ENCODE measurements around the gene GFOD1.

Gene GFOD1

GRCh38 chr6:13422681-13423221, 64.6 kb downstream of the GFOD1 start:
- no peak overlapping the region for H3K4me3 ChIP-seq (ENCODE audit: low read depth, low read length)
- TF ChIP-seq CTCF (IDR thresholded peaks at IDR 0.05; ENCODE audit: borderline replicate concordance, insufficient read depth, low read depth, low read length), result no peak

DNA sequence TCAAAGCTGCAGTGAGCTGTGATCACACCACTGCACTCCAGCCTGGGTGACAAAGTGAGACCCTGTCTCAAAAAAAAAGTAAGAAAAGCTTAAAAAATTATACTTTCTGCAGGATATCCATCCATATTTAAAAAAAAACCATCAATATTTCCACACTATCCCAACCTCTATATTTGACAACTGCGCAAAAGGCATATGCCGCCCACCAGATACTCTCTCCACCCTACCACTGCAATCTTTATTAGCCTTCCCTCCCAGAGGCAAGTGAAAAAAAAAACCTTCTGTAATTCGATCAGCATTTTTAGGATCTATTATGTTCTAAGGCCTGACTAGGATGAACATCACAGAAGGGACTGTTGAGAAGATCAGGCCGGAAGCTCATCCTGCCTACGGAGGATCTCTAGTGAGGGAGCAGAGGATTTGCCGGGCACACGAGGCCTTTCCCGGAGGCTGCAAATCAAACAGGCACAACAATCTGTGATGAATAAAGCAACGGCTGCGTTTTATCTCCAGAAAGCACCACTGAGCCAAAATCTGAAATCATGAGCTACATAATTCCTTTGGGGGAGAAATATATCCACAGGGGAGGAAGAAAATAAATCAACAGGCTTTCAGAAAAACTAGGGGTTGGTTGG, 65.9 kb downstream of the GFOD1 start:
- TF ChIP-seq CTCF (IDR thresholded peaks at IDR 0.05; ENCODE audit: borderline replicate concordance, insufficient read depth, low read depth, low read length), result no peak
- no peak overlapping the region for H3K4me3 ChIP-seq (ENCODE audit: low read depth, low read length)

- TF ChIP-seq CTCF (IDR thresholded peaks at IDR 0.05; ENCODE audit: borderline replicate concordance, insufficient read depth, low read depth, low read length), result no peak
These were observed 67.1 kb downstream of the GFOD1 start for GRCh38 chr6:13420269-13420668.

DNA sequence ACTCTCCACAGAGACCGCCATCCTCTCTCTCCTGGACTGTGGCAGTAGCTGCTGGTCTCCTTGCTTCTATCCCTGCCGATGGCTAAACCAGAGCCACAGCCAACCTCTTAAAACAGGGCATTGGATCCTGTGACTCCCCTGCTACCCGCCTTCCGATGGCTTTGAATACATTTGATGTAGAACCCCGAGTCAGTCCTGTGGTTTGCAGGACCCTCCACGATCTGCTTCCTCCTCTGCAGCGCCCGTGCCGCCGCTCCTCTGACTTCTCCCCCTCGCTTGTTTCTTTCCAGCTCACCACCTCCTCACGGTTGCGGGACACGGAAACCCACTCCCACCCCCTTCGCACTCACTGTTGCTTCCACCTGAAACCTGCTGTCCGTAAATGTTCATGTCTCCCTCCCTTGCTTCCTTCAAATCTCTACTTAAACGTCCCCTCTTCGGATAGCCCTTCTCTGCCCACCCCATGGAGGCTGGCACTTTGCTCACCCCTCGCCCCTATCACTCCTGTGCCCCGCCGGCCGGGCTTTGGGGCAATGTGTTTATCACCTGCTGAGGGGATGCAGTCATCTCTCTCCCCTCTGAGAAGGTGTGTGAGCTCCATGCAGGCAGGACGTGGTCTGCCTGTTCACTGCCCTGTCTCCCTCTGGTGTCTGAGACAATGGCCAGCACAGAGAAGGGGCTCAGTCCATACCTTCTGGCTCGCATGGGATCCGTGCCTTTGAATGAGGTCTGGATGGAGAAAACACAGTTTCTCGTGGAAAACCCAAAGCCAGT, 67.8 kb downstream of the GFOD1 start:
- no peak overlapping the region for H3K4me3 ChIP-seq (ENCODE audit: low read depth, low read length)
- TF ChIP-seq CTCF (IDR thresholded peaks at IDR 0.05; ENCODE audit: borderline replicate concordance, insufficient read depth, low read depth, low read length), result no peak

More at GRCh38 chr6:13420269-13420668, 67.1 kb downstream of the GFOD1 start:
- no peak overlapping the region for H3K4me3 ChIP-seq (ENCODE audit: low read depth, low read length)

DNA sequence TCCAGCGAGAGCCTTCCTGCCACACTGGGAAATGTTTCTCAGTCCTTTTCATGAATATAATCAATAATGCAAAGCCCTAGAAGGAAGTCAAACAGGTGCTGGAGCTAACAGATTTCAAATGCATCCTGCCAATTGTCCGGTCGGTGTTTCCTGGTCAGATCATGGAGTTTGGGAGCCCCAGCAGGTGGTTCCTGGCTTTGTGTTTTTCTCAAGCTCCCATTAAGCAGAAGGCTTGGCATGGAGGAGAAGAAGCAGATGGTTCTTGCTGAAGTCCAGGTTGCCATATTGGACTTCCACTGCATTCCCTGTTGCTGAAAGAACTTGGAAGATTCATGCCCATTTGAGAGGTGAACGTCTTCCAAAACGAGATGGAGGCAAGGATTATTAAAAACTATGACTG, 68.6 kb downstream of the GFOD1 start:
- no peak overlapping the region for H3K4me3 ChIP-seq (ENCODE audit: low read depth, low read length)
- no peak for TF ChIP-seq CTCF (IDR thresholded peaks at IDR 0.05; ENCODE audit: borderline replicate concordance, insufficient read depth, low read depth, low read length)

DNA sequence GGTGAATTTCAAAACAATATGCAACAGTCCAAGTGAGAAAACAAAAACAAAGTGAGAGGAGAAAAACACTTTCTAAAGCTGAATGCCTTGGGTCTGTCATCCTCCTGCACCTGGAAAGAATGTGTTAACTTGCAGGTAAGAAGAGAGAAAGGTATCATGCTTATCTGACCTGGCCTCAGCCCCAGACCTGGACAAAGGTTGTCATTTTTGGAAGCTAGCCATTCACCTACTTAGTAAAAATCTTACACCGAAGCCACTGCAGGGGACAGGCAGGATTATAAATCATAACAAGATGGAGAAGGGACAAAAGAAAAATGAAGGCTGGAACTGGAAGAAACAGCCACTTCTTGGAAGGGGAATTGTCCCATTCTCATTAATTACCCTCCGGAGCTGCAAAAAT, 69.4 kb downstream of the GFOD1 start:
- no peak overlapping the region for H3K4me3 ChIP-seq (ENCODE audit: low read depth, low read length)
- no peak for TF ChIP-seq CTCF (IDR thresholded peaks at IDR 0.05; ENCODE audit: borderline replicate concordance, insufficient read depth, low read depth, low read length)

- H3K4me3 ChIP-seq (ENCODE audit: low read depth, low read length), result no peak overlapping the region
- TF ChIP-seq CTCF (IDR thresholded peaks at IDR 0.05; ENCODE audit: borderline replicate concordance, insufficient read depth, low read depth, low read length), result no peak
These were observed 70.0 kb downstream of the GFOD1 start for GRCh38 chr6:13417431-13417830.

Measured in GM12875 (cell line).